Chondrocyte (in vitro differentiated cells): ENCODE results near the gene AQR. TPM values are rescaled to one million over a fixed set of nuclear protein-coding genes. Genes with fewer than 3 reads are reported as not detected.

Source experiments
- DNase-seq: peaks from one replicate; pipeline ENCODE4 v3.0.0; 2021; ENCODE audit warnings: mixed read lengths, low spot score
- H3K27ac Mint-ChIP-seq: one replicate; pipeline ENCODE4 v1.8.0; 2021; ENCODE audit warnings: mild to moderate bottlenecking, moderate library complexity, mixed read lengths; ENCODE audit not compliant: unreplicated experiment
- H3K27me3 Mint-ChIP-seq: 2 replicates; pipeline ENCODE4 v1.8.0; 2021; ENCODE audit warnings: low read depth, mixed read lengths
- H3K36me3 Mint-ChIP-seq: 2 replicates; pipeline ENCODE4 v1.8.0; 2021; ENCODE audit warnings: low read depth, mixed read lengths
- H3K4me1 Mint-ChIP-seq: 2 replicates; pipeline ENCODE4 v1.8.0; 2021; ENCODE audit warnings: low read depth, mild to moderate bottlenecking, mixed read lengths
- H3K4me3 Mint-ChIP-seq: one replicate; pipeline ENCODE4 v1.8.0; 2021; ENCODE audit warnings: mild to moderate bottlenecking, moderate library complexity, mixed read lengths; ENCODE audit not compliant: unreplicated experiment
- H3K9me3 Mint-ChIP-seq: 2 replicates; pipeline ENCODE4 v1.8.0; 2021; ENCODE audit warnings: low read depth, mixed read lengths
- total RNA-seq: library from RNA; stranded (reverse); gene quantifications from 3 replicates; pipeline ENCODE4 v1.2.1, GENCODE V29; 2021
- TF ChIP-seq, protein P1 (sequence below): fragments of 200-600 bp; sonication (generic); IDR thresholded peaks from 2 replicates; pipeline ENCODE4 v1.5.0; 2021; ENCODE audit warnings: antibody characterized with exemption, mild to moderate bottlenecking, moderate library complexity

Gene AQR
- total RNA-seq, 1 donor from 2014 or later, result 18.2 TPM

- Mint-ChIP-seq H3K4me1 (peaks cover 4% of the 10 kb centered on the region), H3K36me3 (no peaks in the 10 kb centered on the region), H3K9me3 (no peaks in the 10 kb centered on the region), H3K4me3 (no peak overlapping the region), H3K27me3 (no peaks in the 10 kb centered on the region), H3K27ac (no peak overlapping the region)
- TF ChIP-seq, protein P1, sequence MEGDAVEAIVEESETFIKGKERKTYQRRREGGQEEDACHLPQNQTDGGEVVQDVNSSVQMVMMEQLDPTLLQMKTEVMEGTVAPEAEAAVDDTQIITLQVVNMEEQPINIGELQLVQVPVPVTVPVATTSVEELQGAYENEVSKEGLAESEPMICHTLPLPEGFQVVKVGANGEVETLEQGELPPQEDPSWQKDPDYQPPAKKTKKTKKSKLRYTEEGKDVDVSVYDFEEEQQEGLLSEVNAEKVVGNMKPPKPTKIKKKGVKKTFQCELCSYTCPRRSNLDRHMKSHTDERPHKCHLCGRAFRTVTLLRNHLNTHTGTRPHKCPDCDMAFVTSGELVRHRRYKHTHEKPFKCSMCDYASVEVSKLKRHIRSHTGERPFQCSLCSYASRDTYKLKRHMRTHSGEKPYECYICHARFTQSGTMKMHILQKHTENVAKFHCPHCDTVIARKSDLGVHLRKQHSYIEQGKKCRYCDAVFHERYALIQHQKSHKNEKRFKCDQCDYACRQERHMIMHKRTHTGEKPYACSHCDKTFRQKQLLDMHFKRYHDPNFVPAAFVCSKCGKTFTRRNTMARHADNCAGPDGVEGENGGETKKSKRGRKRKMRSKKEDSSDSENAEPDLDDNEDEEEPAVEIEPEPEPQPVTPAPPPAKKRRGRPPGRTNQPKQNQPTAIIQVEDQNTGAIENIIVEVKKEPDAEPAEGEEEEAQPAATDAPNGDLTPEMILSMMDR, result no peak
- DNase-seq, result no peak
Observed at GRCh38 chr15:35003928-35004327, 34.4 kb upstream of the AQR start.

- TF ChIP-seq, protein P1, result no peak
- no peak overlapping the region for H3K27ac Mint-ChIP-seq
- peaks cover 4% of the 10 kb centered on the region for H3K4me1 Mint-ChIP-seq
- DNase-seq, result no peak
- no peaks in the 10 kb centered on the region for H3K9me3 Mint-ChIP-seq
- no peak overlapping the region for H3K4me3 Mint-ChIP-seq
- no peaks in the 10 kb centered on the region for H3K36me3 Mint-ChIP-seq
- H3K27me3 Mint-ChIP-seq, result peaks cover 2% of the 10 kb centered on the region
Observed at GRCh38 chr15:35000511-35000910, 31.0 kb upstream of the AQR start.

DNA sequence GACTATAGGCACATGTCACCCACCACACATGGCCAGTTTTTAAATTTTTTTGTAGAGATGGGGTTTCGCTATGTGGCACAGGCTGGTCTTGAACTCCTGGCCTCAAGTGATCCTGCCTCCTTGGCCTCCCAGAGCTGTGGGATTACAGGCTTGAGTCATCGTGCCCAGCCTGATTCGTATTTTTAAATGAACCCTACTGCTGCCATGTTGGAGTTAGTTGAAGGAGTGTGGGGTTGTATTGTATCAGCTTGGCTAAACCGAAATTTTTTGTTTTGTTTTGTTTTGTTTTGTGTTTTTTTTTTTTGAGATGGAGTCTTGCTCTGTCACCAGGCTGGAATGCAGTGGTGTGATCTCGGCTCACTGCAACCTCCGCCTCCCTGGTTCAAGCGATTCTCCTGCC lies 30.4 kb upstream of the AQR start:
- peaks cover 2% of the 10 kb centered on the region for H3K27me3 Mint-ChIP-seq
- no peak for DNase-seq
- H3K36me3 Mint-ChIP-seq, result no peaks in the 10 kb centered on the region
- TF ChIP-seq, protein P1, result no peak
- peaks cover 4% of the 10 kb centered on the region for H3K4me1 Mint-ChIP-seq
- H3K4me3 Mint-ChIP-seq, result no peak overlapping the region
- no peaks in the 10 kb centered on the region for H3K9me3 Mint-ChIP-seq
- no peak overlapping the region for H3K27ac Mint-ChIP-seq

DNA sequence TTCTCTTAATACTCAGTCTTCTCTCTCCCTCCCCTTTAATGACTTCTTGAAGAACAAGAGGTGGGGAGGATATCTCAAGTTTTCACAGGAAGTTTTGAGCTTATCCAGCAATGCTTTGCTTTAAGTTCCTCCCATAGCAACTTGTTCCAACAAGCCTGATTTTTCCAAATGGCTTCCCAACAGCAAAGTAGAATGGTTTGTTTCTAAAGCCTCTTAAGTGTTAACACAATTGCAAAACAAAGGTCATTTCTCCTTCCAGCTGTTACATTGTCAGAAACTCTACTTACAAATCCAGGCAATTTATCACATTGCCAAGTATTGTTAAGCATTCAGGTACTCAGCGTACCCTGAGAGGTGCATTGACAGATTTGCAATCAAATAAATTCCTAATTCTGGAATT lies 25.4 kb upstream of the AQR start:
- Mint-ChIP-seq H3K27ac (no peak overlapping the region), H3K4me1 (no peaks in the 10 kb centered on the region), H3K9me3 (no peaks in the 10 kb centered on the region), H3K36me3 (no peaks in the 10 kb centered on the region), H3K4me3 (no peak overlapping the region), H3K27me3 (peaks cover 2% of the 10 kb centered on the region)
- TF ChIP-seq, protein P1, result no peak
- no peak for DNase-seq

GRCh38 chr15:34993877-34994276 lies 24.3 kb upstream of the AQR start:
- no peaks in the 10 kb centered on the region for H3K9me3 Mint-ChIP-seq
- H3K4me1 Mint-ChIP-seq, result no peaks in the 10 kb centered on the region
- no peak for DNase-seq
- no peak overlapping the region for H3K27ac Mint-ChIP-seq
- TF ChIP-seq, protein P1, result no peak
- peaks cover 2% of the 10 kb centered on the region for H3K27me3 Mint-ChIP-seq
- H3K4me3 Mint-ChIP-seq, result no peak overlapping the region
- H3K36me3 Mint-ChIP-seq, result no peaks in the 10 kb centered on the region
